ENCODE results near the gene LOXL1.

DNA sequence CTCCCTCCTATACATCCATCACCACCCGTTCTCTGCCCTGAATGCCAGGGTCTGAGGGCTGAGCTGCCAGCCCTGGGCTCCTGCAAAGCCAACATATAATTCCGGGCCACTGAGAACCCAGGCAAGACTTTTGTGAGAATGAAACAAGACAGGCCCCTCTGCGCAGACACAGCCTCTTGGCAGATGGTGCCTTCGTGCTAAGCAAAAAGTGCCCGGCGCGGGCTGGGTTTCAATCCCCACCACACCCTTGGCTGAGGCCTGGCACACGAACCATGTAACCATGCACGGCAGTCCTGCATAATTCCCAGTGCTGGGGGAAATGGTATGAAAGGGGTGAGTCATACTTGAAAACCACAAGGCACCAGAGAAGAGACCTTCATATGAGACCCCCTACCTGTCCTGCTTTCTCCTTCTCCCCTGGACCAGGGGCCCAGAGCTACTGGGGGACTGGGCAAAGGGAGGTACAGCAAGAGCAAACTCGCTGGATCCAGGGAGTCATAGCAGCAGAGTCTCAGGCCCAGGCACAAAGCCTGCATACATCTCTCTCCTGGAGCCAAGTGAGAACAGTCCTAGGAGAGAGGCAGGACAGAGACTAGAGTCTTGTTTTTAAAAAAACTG is 26.1 kb upstream of the LOXL1 start:
- TF ChIP-seq, protein P1, sequence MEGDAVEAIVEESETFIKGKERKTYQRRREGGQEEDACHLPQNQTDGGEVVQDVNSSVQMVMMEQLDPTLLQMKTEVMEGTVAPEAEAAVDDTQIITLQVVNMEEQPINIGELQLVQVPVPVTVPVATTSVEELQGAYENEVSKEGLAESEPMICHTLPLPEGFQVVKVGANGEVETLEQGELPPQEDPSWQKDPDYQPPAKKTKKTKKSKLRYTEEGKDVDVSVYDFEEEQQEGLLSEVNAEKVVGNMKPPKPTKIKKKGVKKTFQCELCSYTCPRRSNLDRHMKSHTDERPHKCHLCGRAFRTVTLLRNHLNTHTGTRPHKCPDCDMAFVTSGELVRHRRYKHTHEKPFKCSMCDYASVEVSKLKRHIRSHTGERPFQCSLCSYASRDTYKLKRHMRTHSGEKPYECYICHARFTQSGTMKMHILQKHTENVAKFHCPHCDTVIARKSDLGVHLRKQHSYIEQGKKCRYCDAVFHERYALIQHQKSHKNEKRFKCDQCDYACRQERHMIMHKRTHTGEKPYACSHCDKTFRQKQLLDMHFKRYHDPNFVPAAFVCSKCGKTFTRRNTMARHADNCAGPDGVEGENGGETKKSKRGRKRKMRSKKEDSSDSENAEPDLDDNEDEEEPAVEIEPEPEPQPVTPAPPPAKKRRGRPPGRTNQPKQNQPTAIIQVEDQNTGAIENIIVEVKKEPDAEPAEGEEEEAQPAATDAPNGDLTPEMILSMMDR (IDR thresholded peaks at IDR 0.05) = no peak
- no peak for TF ChIP-seq POLR2A (IDR thresholded peaks at IDR 0.05)

All from testis (tissue), 2 donors.